ENCODE measurements around the gene MTFMT. TPM values are rescaled to one million over a fixed set of nuclear protein-coding genes. Genes with fewer than 3 reads are reported as not detected.

MTFMT gene
- total and polyA plus RNA-seq, 2 of the 13 experiments (the other 11 are each of a cell fraction or from before 2014, with no cell fraction given): 9.9 to 23.2 TPM

DNA sequence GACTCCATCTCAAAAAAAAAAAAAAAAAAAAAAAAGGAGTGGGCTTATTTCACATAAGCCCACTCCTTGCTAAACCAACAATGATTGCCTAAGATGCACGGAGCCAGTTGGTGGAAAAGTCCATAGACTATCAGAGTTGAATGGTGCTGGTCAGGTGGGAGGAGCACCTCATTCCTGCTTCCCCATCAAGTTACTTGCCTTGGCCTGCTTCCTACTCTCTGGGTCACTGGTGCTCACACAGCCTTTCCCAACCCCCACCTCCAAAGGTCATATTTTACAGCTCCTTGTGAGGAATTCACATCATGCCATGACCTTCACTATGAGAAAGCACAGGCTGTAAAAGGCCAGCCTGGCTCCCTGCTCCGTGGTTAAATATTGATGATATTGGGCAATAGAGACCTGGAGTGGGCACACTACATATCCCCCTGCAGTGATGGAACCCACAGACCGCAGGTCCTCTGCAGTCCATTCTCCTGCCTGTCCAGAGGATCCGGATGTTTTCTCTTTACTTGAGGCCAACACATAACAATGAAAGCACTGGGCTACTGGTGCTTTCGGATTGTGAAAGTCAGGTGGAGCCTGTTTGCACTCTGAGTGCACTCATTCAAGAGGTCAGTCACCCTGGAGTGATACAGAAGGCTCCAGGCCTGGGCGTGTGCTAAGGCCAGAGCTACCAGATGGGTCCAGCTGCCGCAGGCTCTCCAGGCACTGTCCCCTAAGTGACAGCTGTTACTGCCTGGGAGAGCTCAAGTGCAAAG is 15.5 kb upstream of the MTFMT start, which contains the start of gene SLC51B (continued):
- TF ChIP-seq ZNF615 (CRISPR knock-in tag; IDR thresholded peaks at IDR 0.05; ENCODE audit: borderline replicate concordance) (no peak), ZNF296 (CRISPR knock-in tag; conservative IDR thresholded peaks at IDR 0.05) (peak; percentile 59; the same call in 1 of the 2 replicates), KMT2A (CRISPR knock-in tag; IDR thresholded peaks at IDR 0.05) (peak; percentile 64), ZNF607 (CRISPR knock-in tag; IDR thresholded peaks at IDR 0.05; ENCODE audit: borderline replicate concordance) (peak; percentile 73; the same call in 1 of the 2 replicates), ZNF720 (CRISPR knock-in tag; IDR thresholded peaks at IDR 0.05) (no peak), TBL1XR1 (IDR thresholded peaks at IDR 0.05; ENCODE audit: borderline replicate concordance, low read length, partially characterized antibody) (no peak), FOXM1 (CRISPR knock-in tag; IDR thresholded peaks at IDR 0.05) (no peak), ZNF713 (CRISPR knock-in tag; IDR thresholded peaks at IDR 0.05) (no peak), HNRNPH1 (optimal IDR thresholded peaks at IDR 0.05; ENCODE audit: low read depth, low read length) (no peak), ARHGAP35 (CRISPR knock-in tag; IDR thresholded peaks at IDR 0.05; ENCODE audit: borderline replicate concordance) (peak; percentile 54; the same call in 1 of the 2 replicates), ZNF644 (CRISPR knock-in tag; IDR thresholded peaks at IDR 0.05; ENCODE audit: low read depth) (peak; percentile 72; the same call in 1 of the 2 replicates), RARA (CRISPR knock-in tag; IDR thresholded peaks at IDR 0.05) (peak; percentile 97), KDM3A (CRISPR knock-in tag; IDR thresholded peaks at IDR 0.05; ENCODE audit: low read depth) (peak; percentile 77; the same call in 1 of the 2 replicates), ZNF101 (CRISPR knock-in tag; IDR thresholded peaks at IDR 0.05; ENCODE audit: borderline replicate concordance, low read depth) (no peak), KLF12 (CRISPR knock-in tag; IDR thresholded peaks at IDR 0.05; ENCODE audit: borderline replicate concordance) (peak; percentile 61; the same call in 1 of the 2 replicates), ZKSCAN8 (CRISPR knock-in tag; IDR thresholded peaks at IDR 0.05; ENCODE audit: borderline replicate concordance) (peak; percentile 93; the same call in 1 of the 2 replicates), MIER2 (CRISPR knock-in tag; IDR thresholded peaks at IDR 0.05) (peak; percentile 75), NCOA5 (CRISPR knock-in tag; IDR thresholded peaks at IDR 0.05) (no peak), ZNF766 (CRISPR knock-in tag; IDR thresholded peaks at IDR 0.05; ENCODE audit: borderline replicate concordance) (peak; percentile 46; the same call in 1 of the 2 replicates), SNAI1 (CRISPR knock-in tag; IDR thresholded peaks at IDR 0.05; ENCODE audit: borderline replicate concordance) (0 out of 2 replicates have a peak, but pooled peaks have one; percentile 55), CREM (IDR thresholded peaks at IDR 0.05) (peak; percentile 69; the same call in 1 of the 2 replicates), CREM (CRISPR knock-in tag; IDR thresholded peaks at IDR 0.05) (no peak), HOXA3 (CRISPR knock-in tag; IDR thresholded peaks at IDR 0.05) (peak; percentile 69), ELF4 (CRISPR knock-in tag; IDR thresholded peaks at IDR 0.05; ENCODE audit: borderline replicate concordance) (no peak), ZNF333 (CRISPR knock-in tag; IDR thresholded peaks at IDR 0.05; ENCODE audit: borderline replicate concordance) (no peak)
- TF ChIP-seq, protein P1, sequence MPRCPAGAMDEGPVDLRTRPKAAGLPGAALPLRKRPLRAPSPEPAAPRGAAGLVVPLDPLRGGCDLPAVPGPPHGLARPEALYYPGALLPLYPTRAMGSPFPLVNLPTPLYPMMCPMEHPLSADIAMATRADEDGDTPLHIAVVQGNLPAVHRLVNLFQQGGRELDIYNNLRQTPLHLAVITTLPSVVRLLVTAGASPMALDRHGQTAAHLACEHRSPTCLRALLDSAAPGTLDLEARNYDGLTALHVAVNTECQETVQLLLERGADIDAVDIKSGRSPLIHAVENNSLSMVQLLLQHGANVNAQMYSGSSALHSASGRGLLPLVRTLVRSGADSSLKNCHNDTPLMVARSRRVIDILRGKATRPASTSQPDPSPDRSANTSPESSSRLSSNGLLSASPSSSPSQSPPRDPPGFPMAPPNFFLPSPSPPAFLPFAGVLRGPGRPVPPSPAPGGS (CRISPR knock-in tag; IDR thresholded peaks at IDR 0.05): peak; percentile 78
- TF ChIP-seq, protein P2, sequence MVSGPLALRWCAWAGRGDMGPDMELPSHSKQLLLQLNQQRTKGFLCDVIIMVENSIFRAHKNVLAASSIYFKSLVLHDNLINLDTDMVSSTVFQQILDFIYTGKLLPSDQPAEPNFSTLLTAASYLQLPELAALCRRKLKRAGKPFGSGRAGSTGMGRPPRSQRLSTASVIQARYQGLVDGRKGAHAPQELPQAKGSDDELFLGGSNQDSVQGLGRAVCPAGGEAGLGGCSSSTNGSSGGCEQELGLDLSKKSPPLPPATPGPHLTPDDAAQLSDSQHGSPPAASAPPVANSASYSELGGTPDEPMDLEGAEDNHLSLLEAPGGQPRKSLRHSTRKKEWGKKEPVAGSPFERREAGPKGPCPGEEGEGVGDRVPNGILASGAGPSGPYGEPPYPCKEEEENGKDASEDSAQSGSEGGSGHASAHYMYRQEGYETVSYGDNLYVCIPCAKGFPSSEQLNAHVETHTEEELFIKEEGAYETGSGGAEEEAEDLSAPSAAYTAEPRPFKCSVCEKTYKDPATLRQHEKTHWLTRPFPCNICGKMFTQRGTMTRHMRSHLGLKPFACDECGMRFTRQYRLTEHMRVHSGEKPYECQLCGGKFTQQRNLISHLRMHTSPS (CRISPR knock-in tag; IDR thresholded peaks at IDR 0.05; ENCODE audit: low read depth): peak; percentile 83; the same call in 1 of the 2 replicates
- TF ChIP-seq, protein P3, sequence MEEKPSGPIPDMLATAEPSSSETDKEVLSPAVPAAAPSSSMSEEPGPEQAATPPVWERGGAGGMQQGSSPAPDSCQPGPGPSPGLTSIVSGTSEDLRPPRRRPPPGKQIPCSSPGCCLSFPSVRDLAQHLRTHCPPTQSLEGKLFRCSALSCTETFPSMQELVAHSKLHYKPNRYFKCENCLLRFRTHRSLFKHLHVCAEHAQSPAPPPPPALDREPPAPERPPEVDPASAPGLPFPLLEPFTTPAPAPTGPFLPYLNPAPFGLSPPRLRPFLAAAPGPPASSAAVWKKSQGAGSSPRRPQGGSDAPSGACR (CRISPR knock-in tag; IDR thresholded peaks at IDR 0.05): no peak
